KMS-11 (cell line): ENCODE measurements around the gene OR10H3.

ENCODE experiments used
- H2AFZ ChIP-seq: fragments of 200-600 bp; sonication (generic); 2 replicates; pipeline ENCODE4 v1.6.1; 2016; ENCODE audit warnings: antibody characterized with exemption, mixed run types, low read depth
- H3K27ac ChIP-seq: fragments of 200-600 bp; sonication (generic); 2 replicates; pipeline ENCODE4 v1.6.1; 2016; ENCODE audit warnings: mild to moderate bottlenecking, mixed run types
- H3K27me3 ChIP-seq: fragments of 200-600 bp; sonication (generic); 2 replicates; pipeline ENCODE4 v1.6.1; 2017; ENCODE audit warnings: mild to moderate bottlenecking, low read depth, mixed run types, moderate library complexity; ENCODE audit not compliant: insufficient read depth
- H3K36me3 ChIP-seq: fragments of 200-600 bp; sonication (generic); 2 replicates; pipeline ENCODE4 v1.6.1; 2017; ENCODE audit warnings: mild to moderate bottlenecking, mixed run types; ENCODE audit not compliant: insufficient read depth
- H3K4me1 ChIP-seq: fragments of 200-600 bp; sonication (generic); 2 replicates; pipeline ENCODE4 v1.6.1; 2016; ENCODE audit warnings: mild to moderate bottlenecking, low read depth, mixed run types; ENCODE audit not compliant: poor library complexity, severe bottlenecking
- H3K4me2 ChIP-seq: fragments of 200-600 bp; sonication (generic); 2 replicates; pipeline ENCODE4 v1.7.0; 2016; ENCODE audit warnings: mild to moderate bottlenecking, mixed run types
- H3K4me3 ChIP-seq: fragments of 200-600 bp; sonication (generic); IDR thresholded peaks from 2 replicates; pipeline ENCODE4 v1.6.1; 2017; ENCODE audit warnings: low read depth, low read length, mixed read lengths; ENCODE audit not compliant: insufficient read depth
- H3K79me2 ChIP-seq: fragments of 200-600 bp; sonication (generic); 2 replicates; pipeline ENCODE4 v1.6.1; 2016; ENCODE audit warnings: low read depth, mixed run types; ENCODE audit not compliant: insufficient read depth
- H3K9ac ChIP-seq: fragments of 200-600 bp; sonication (generic); 2 replicates; pipeline ENCODE4 v1.6.1; 2016; ENCODE audit warnings: mild to moderate bottlenecking, mixed run types
- H4K20me1 ChIP-seq: fragments of 200-600 bp; sonication (generic); 2 replicates; pipeline ENCODE4 v1.6.1; 2016; ENCODE audit warnings: mild to moderate bottlenecking, mixed run types; ENCODE audit not compliant: insufficient read depth
- CTCF ChIP-seq: fragments of 200-600 bp; sonication (generic); conservative IDR thresholded peaks from 2 replicates; pipeline ENCODE4 v1.6.1; 2017; ENCODE audit warnings: low read depth, mild to moderate bottlenecking, antibody characterized with exemption, low read length, moderate library complexity, mixed read lengths

The OR10H3 gene

DNA sequence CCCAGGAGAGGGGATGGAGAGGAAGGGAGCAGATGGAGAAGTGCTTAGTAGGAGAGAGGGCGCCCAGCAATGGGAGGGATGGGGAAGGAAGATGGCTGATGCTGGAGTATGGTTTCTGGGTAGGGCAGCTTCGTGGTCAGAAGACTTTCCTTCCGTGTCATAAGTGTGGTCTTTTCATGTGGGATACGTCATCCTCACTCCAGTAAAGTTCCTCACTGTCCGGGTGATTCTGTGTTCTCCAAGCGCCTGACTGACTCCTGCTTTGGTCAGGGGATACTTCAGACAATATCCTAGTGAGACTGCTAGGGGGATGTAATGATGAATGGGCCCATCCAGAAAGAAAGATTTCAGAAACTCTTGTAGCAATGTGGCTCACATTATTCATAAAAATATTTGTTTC is 3.9 kb upstream of the OR10H3 start:
- no peak overlapping the region for H3K27ac ChIP-seq
- H3K79me2 ChIP-seq, result no peaks in the 10 kb centered on the region
- H3K9ac ChIP-seq, result no peak overlapping the region
- no peaks in the 10 kb centered on the region for H3K36me3 ChIP-seq
- H3K27me3 ChIP-seq, result 0 out of 2 replicates have a peak, but pooled peaks cover 3% of the 10 kb centered on the region
- H3K4me1 ChIP-seq, result no peaks in the 10 kb centered on the region
- no peaks in the 10 kb centered on the region for H4K20me1 ChIP-seq
- no peak for TF ChIP-seq CTCF
- H3K4me2 ChIP-seq, result no peak overlapping the region
- no peak overlapping the region for H2AFZ ChIP-seq
- H3K4me3 ChIP-seq, result no peak overlapping the region

DNA sequence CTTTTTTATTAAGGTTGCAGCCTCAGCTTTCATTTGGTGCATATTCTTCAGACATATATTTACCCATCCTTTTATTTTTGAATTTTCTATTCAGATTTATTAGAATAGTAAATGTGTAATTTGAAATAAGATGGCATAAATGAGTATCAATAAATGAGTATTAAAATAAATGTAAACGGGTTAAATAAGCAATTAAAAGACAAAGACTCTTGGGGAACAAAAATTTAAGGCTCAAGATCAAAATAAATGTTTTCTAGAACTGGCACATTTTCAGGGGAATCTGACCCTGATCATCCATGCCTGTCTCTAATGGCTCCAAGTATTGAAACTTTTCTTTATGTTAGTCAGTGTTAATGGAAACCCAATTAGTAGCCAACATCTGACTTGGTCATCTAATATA is 3.0 kb downstream of the OR10H3 start:
- TF ChIP-seq CTCF, result no peak
- H3K27ac ChIP-seq, result no peak overlapping the region

DNA sequence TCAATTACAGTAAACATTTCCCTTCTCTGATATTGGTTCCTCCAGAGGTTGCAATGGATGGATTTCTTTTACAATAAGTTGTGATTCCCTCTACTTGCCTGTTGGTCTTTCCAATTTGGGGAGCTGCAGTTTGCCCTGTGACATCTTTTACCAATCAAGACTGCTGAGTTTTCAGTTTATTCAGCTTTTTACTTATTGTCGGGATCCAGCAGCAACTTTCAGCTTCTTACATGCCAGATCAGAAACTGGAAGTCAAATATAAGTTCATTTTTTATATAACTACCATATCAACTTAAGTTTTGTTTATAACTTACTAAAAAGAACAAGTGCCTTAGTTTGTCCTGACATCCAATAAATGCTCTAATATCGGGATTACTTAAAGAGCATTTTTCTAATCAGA is 10.5 kb downstream of the OR10H3 start:
- TF ChIP-seq CTCF, result no peak

More for the DNA sequence above, 3.0 kb downstream of the OR10H3 start:
- Histone ChIP-seq H3K4me2 (no peak overlapping the region), H2AFZ (no peak overlapping the region), H3K79me2 (no peaks in the 10 kb centered on the region), H3K4me3 (no peak overlapping the region), H3K27me3 (peaks cover 11% of the 10 kb centered on the region), H3K9ac (no peak overlapping the region), H4K20me1 (no peaks in the 10 kb centered on the region), H3K36me3 (no peaks in the 10 kb centered on the region), H3K4me1 (no peaks in the 10 kb centered on the region)

DNA sequence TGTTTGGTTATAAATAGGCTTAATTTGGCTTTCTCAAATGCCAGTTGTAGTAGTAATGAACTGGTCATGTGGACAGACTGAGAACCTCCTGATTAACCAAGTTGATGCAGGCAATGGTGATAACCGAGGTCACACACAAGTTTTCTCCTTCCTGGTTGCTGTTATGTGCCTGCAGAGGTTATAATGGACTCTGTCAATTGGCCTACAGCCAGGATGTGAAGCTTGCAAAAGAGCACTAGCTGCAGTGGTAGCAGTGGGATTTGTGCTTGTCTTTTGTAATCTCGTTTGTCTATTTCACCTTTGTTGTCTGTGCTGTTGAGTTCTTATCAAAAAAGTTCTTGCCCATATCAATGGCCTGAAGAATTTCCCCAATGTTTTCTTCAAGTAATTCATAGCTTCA is 20.6 kb downstream of the OR10H3 start:
- H3K79me2 ChIP-seq, result no peaks in the 10 kb centered on the region
- H3K36me3 ChIP-seq, result no peaks in the 10 kb centered on the region
- no peaks in the 10 kb centered on the region for H4K20me1 ChIP-seq
- H3K4me1 ChIP-seq, result no peaks in the 10 kb centered on the region
- no peak overlapping the region for H3K4me3 ChIP-seq
- TF ChIP-seq CTCF, result no peak
- H3K27me3 ChIP-seq, result no peaks in the 10 kb centered on the region; the same call in 1 of the 2 replicates
- H3K4me2 ChIP-seq, result no peak overlapping the region
- H3K27ac ChIP-seq, result no peak overlapping the region
- H3K9ac ChIP-seq, result no peak overlapping the region
- H2AFZ ChIP-seq, result no peak overlapping the region

More for the DNA sequence above, 10.5 kb downstream of the OR10H3 start:
- no peak overlapping the region for H3K9ac ChIP-seq
- peaks cover 11% of the 10 kb centered on the region for H3K27me3 ChIP-seq
- no peaks in the 10 kb centered on the region for H3K4me1 ChIP-seq
- no peaks in the 10 kb centered on the region for H3K36me3 ChIP-seq
- no peaks in the 10 kb centered on the region for H3K79me2 ChIP-seq
- H2AFZ ChIP-seq, result no peak overlapping the region
- no peak overlapping the region for H3K4me3 ChIP-seq
- H4K20me1 ChIP-seq, result no peaks in the 10 kb centered on the region
- no peak overlapping the region for H3K4me2 ChIP-seq
- H3K27ac ChIP-seq, result no peak overlapping the region
